ENCODE data around the gene NDRG4.

Gene NDRG4

GRCh38 chr16:58506241-58507194 lies 6.6 kb downstream of the NDRG4 start:
- no peak for FAIRE-seq
- TF ChIP-seq PAX5 (IDR thresholded peaks at IDR 0.05; ENCODE audit: insufficient read depth, low read length, severe bottlenecking) (no peak), TAF1 (IDR thresholded peaks at IDR 0.05; ENCODE audit: low read depth, low read length) (no peak), SPI1 (IDR thresholded peaks at IDR 0.05; ENCODE audit: low read depth, low read length) (no peak), POLR2A (IDR thresholded peaks at IDR 0.05; ENCODE audit: low read depth, low read length) (no peak), POLR2AphosphoS5 (IDR thresholded peaks at IDR 0.05; ENCODE audit: low read depth, low read length) (no peak), POU2F2 (IDR thresholded peaks at IDR 0.05; ENCODE audit: low read depth, low read length) (no peak)

GRCh38 chr16:58507195-58507962 lies 7.4 kb downstream of the NDRG4 start:
- TF ChIP-seq POU2F2 (IDR thresholded peaks at IDR 0.05; ENCODE audit: low read depth, low read length) (no peak), POLR2A (IDR thresholded peaks at IDR 0.05; ENCODE audit: low read depth, low read length) (no peak), POLR2AphosphoS5 (IDR thresholded peaks at IDR 0.05; ENCODE audit: low read depth, low read length) (no peak), PAX5 (IDR thresholded peaks at IDR 0.05; ENCODE audit: insufficient read depth, low read length, severe bottlenecking) (no peak), SPI1 (IDR thresholded peaks at IDR 0.05; ENCODE audit: low read depth, low read length) (peak; percentile 44; the same call in 1 of the 2 replicates), TAF1 (IDR thresholded peaks at IDR 0.05; ENCODE audit: low read depth, low read length) (no peak)
- DNase-seq (ENCODE audit: insufficient read length, low spot score) (no peak), FAIRE-seq (no peak)

More at GRCh38 chr16:58506241-58507194, 6.6 kb downstream of the NDRG4 start:
- no peak for DNase-seq (ENCODE audit: insufficient read length, low spot score)

GRCh38 chr16:58507963-58508670 lies 8.2 kb downstream of the NDRG4 start:
- TF ChIP-seq SPI1 (IDR thresholded peaks at IDR 0.05; ENCODE audit: low read depth, low read length): no peak
- no peak for TF ChIP-seq POLR2AphosphoS5 (IDR thresholded peaks at IDR 0.05; ENCODE audit: low read depth, low read length)
- TF ChIP-seq POU2F2 (IDR thresholded peaks at IDR 0.05; ENCODE audit: low read depth, low read length): no peak
- no peak for TF ChIP-seq POLR2A (IDR thresholded peaks at IDR 0.05; ENCODE audit: low read depth, low read length)
- no peak for TF ChIP-seq PAX5 (IDR thresholded peaks at IDR 0.05; ENCODE audit: insufficient read depth, low read length, severe bottlenecking)
- no peak for TF ChIP-seq TAF1 (IDR thresholded peaks at IDR 0.05; ENCODE audit: low read depth, low read length)
- FAIRE-seq (no peak), DNase-seq (ENCODE audit: insufficient read length, low spot score) (no peak)

- TF ChIP-seq POLR2A (IDR thresholded peaks at IDR 0.05; ENCODE audit: low read depth, low read length) (no peak), POLR2AphosphoS5 (IDR thresholded peaks at IDR 0.05; ENCODE audit: low read depth, low read length) (no peak), TAF1 (IDR thresholded peaks at IDR 0.05; ENCODE audit: low read depth, low read length) (no peak), POU2F2 (IDR thresholded peaks at IDR 0.05; ENCODE audit: low read depth, low read length) (no peak), PAX5 (IDR thresholded peaks at IDR 0.05; ENCODE audit: insufficient read depth, low read length, severe bottlenecking) (no peak)
- no peak for DNase-seq (ENCODE audit: insufficient read length, low spot score)
- FAIRE-seq: no peak
Observed at GRCh38 chr16:58508671-58509251, 8.8 kb downstream of the NDRG4 start.

- no peak for DNase-seq (ENCODE audit: insufficient read length, low spot score)
- TF ChIP-seq POLR2A (IDR thresholded peaks at IDR 0.05; ENCODE audit: low read depth, low read length) (no peak), SPI1 (IDR thresholded peaks at IDR 0.05; ENCODE audit: low read depth, low read length) (no peak), POU2F2 (IDR thresholded peaks at IDR 0.05; ENCODE audit: low read depth, low read length) (no peak), POLR2AphosphoS5 (IDR thresholded peaks at IDR 0.05; ENCODE audit: low read depth, low read length) (no peak), TAF1 (IDR thresholded peaks at IDR 0.05; ENCODE audit: low read depth, low read length) (no peak)
- no peak for FAIRE-seq
Observed at GRCh38 chr16:58509256-58510096, 9.5 kb downstream of the NDRG4 start.

GRCh38 chr16:58510097-58510775 lies 10.3 kb downstream of the NDRG4 start:
- DNase-seq (ENCODE audit: insufficient read length, low spot score): no peak
- FAIRE-seq: no peak

DNA sequence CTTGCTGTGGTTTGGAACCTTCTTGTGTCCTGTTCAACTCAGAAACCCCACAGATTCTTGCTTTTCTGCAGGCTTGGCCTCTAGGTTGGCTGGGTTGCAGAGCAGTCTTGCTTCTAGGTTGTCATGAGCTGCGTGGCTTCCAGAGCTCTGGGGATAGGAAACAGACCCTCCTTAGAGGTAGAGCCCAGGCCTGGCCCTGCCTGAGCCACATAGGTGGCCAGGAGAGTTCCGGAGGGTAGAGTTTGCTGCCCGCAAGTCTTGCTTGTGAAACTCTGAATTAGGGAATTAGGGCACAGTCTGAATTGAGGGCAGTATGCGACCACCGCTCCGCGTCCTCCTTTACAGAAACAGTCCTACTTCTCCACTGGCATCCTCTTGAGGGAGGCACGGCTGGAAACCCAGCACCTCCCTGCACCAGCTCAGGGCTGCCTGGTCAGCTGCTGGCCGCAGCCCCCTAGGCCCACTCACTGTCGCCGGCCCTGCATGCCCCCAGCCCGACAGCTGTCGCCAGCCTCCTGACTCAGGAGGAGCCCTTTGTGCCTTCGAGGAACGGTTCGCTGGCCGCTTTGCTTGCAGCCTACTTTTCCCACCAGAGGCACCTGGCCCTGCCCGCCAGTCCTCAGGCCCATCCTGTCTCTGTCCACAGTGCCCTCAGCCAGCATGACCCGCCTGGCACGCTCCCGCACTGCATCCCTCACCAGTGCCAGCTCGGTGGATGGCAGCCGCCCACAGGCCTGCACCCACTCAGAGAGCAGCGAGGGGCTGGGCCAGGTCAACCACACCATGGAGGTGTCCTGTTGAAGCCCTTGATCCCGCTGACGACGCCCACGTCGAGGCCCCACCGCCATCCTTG lies 11.1 kb downstream of the NDRG4 start:
- DNase-seq (ENCODE audit: insufficient read length, low spot score) (no peak), FAIRE-seq (no peak)
- TF ChIP-seq PAX5 (IDR thresholded peaks at IDR 0.05; ENCODE audit: insufficient read depth, low read length, severe bottlenecking): no peak
- TF ChIP-seq SPI1 (IDR thresholded peaks at IDR 0.05; ENCODE audit: low read depth, low read length): no peak
- no peak for TF ChIP-seq POU2F2 (IDR thresholded peaks at IDR 0.05; ENCODE audit: low read depth, low read length)
- no peak for TF ChIP-seq POLR2A (IDR thresholded peaks at IDR 0.05; ENCODE audit: low read depth, low read length)

More at GRCh38 chr16:58510097-58510775, 10.3 kb downstream of the NDRG4 start:
- TF ChIP-seq POU2F2 (IDR thresholded peaks at IDR 0.05; ENCODE audit: low read depth, low read length): no peak
- no peak for TF ChIP-seq PAX5 (IDR thresholded peaks at IDR 0.05; ENCODE audit: insufficient read depth, low read length, severe bottlenecking)
- TF ChIP-seq TAF1 (IDR thresholded peaks at IDR 0.05; ENCODE audit: low read depth, low read length): no peak
- TF ChIP-seq SPI1 (IDR thresholded peaks at IDR 0.05; ENCODE audit: low read depth, low read length): no peak
- TF ChIP-seq POLR2A (IDR thresholded peaks at IDR 0.05; ENCODE audit: low read depth, low read length): no peak
- TF ChIP-seq POLR2AphosphoS5 (IDR thresholded peaks at IDR 0.05; ENCODE audit: low read depth, low read length): no peak
